Aorta (tissue), 5 donors: ENCODE measurements around the gene ARHGAP27. TPM values are rescaled to one million over a fixed set of nuclear protein-coding genes. Genes with fewer than 3 reads are reported as not detected.
"Not testable (repeated sequence)": the region's sequence is repeated elsewhere in the genome, so short reads cannot be mapped to it uniquely, and the experiment has no call there.

ENCODE experiments used
- ATAC-seq: fragments of 200-7000 bp; cut with Tn5 transposase; one replicate; pipeline ENCODE4 v1.9.1; 2022; ENCODE audit warnings: moderate library complexity; ENCODE audit not compliant: low FRiP score
- DNase-seq, 2 donors: peaks; one replicate each; pipeline ENCODE4 v3.0.0-alpha.2; 2020
- H3K27ac ChIP-seq, 2 donors: one replicate each; pipeline ENCODE4 v1.5.1; 2013; ENCODE audit warnings: low read length in 2 of 2, mild to moderate bottlenecking in 2 of 2, moderate library complexity in 2 of 2, control low read depth in 1 of 2, inconsistent platforms in 1 of 2, low read depth in 1 of 2
- H3K27me3 ChIP-seq, 2 donors: one replicate each; pipeline ENCODE4 v1.6.1; 2013; ENCODE audit warnings: control low read depth in 1 of 2, low read length in 1 of 2, mild to moderate bottlenecking in 1 of 2, moderate library complexity in 1 of 2; ENCODE audit not compliant: insufficient read depth in 2 of 2, control insufficient read depth in 1 of 2
- H3K36me3 ChIP-seq, 2 donors: one replicate each; pipeline ENCODE4 v1.6.1; 2013; ENCODE audit warnings: control low read depth in 1 of 2, low read length in 1 of 2, mild to moderate bottlenecking in 1 of 2; ENCODE audit not compliant: insufficient read depth in 2 of 2, control insufficient read depth in 1 of 2
- H3K4me1 ChIP-seq, 2 donors: one replicate each; pipeline ENCODE4 v1.6.1; 2013; ENCODE audit warnings: low read length in 2 of 2, control low read depth in 1 of 2, mild to moderate bottlenecking in 1 of 2, moderate library complexity in 1 of 2; ENCODE audit not compliant: insufficient read depth in 2 of 2, control insufficient read depth in 1 of 2
- H3K4me3 ChIP-seq, 2 donors: one replicate each; pipeline ENCODE4 v1.5.1; 2013; ENCODE audit warnings: low read length in 2 of 2, control low read depth in 1 of 2, mild to moderate bottlenecking in 1 of 2
- H3K9me3 ChIP-seq: one replicate; pipeline ENCODE4 v1.6.1; 2013; ENCODE audit warnings: mild to moderate bottlenecking, low read length; ENCODE audit not compliant: control insufficient read depth
- WGBS, 2 donors: extraction: QIAGEN DNeasy Blood & Tissue Kit; methylation state at CpG; one replicate each; pipeline ENCODE4 v1.1.7; 2013; 5-methylcytosine and 5-hydroxymethylcytosine counted together
- intact Hi-C, 2 donors: fragments of 100-400 bp; cut with DNase I; formaldehyde crosslinking; loops; one replicate each; pipeline versions ENCODE4 v1.14.2 to v1.15.0; 2022
- polyA plus RNA-seq, 2 donors: library from polyadenylated mRNA; stranded (reverse); fragments of 200-250 nt; gene quantifications; one replicate each; pipeline ENCODE4 v1.2.3, GENCODE V29; 2013
- total RNA-seq, 2 donors: library from RNA; stranded (reverse); fragmentation: NEBNext Ultra II Directional; extraction: Animal tissue kit (Norgen Biotek cat#: 25700); gene quantifications; one replicate each; pipeline ENCODE4 v1.2.1, GENCODE V29; 2021
- donor health status: healthy with polysubstance abuse.
- donor health status: Bipolar disorder and iron deficiency.
- donor health status: DM: no; HTN: no; CAD: no.
- donor health status: DM: no; HTN: no; CAD: no.
- donor health status: DM: yes; HTN: yes; CAD: no.

ARHGAP27 gene
- total and polyA plus RNA-seq, 4 donors = 5.4 to 41.0 (median 13.6) TPM

- H3K27me3 ChIP-seq, DNase-seq, ATAC-seq, H3K4me1 ChIP-seq, intact Hi-C loops, H3K36me3 ChIP-seq, H3K9me3 ChIP-seq, H3K4me3 ChIP-seq, H3K27ac ChIP-seq: not testable (repeated sequence)
- 89 to 100% methylated on average over 1 of the region's 1 CpG for WGBS, 2 donors
Measured at GRCh38 chr17:45448483-45448882, 15.8 kb upstream of the ARHGAP27 start.

- not testable (repeated sequence) for H3K27ac ChIP-seq
Measured at GRCh38 chr17:45448066-45448465, 15.4 kb upstream of the ARHGAP27 start.

GRCh38 chr17:45447650-45448049 is 15.0 kb upstream of the ARHGAP27 start:
- H3K4me3 ChIP-seq, H3K9me3 ChIP-seq, H3K36me3 ChIP-seq, intact Hi-C loops, H3K27me3 ChIP-seq, H3K4me1 ChIP-seq, H3K27ac ChIP-seq, DNase-seq, ATAC-seq: not testable (repeated sequence)
- 84 to 89% methylated on average over 14 of the region's 14 CpGs for WGBS, 2 donors

More at GRCh38 chr17:45448066-45448465, 15.4 kb upstream of the ARHGAP27 start:
- 90 to 94% methylated on average over 7 of the region's 7 CpGs for WGBS, 2 donors
- H3K27me3 ChIP-seq, H3K4me1 ChIP-seq, H3K9me3 ChIP-seq, H3K4me3 ChIP-seq, ATAC-seq, intact Hi-C loops, H3K36me3 ChIP-seq: not testable (repeated sequence)
- DNase-seq = peak in 1 of 2 donors; percentile 15

- H3K9me3 ChIP-seq, H3K27me3 ChIP-seq, intact Hi-C loops, H3K36me3 ChIP-seq, H3K4me1 ChIP-seq, H3K27ac ChIP-seq, H3K4me3 ChIP-seq: not testable (repeated sequence)
- peak in 1 of 2 donors; percentile 72 for DNase-seq
- WGBS, 2 donors = 82 to 84% methylated on average over 8 of the region's 8 CpGs
- peak; percentile 58 for ATAC-seq
Measured at GRCh38 chr17:45446872-45447625, 14.4 kb upstream of the ARHGAP27 start.

GRCh38 chr17:45445901-45446743 is 13.5 kb upstream of the ARHGAP27 start:
- H3K27ac ChIP-seq, H3K4me3 ChIP-seq, H3K27me3 ChIP-seq, intact Hi-C loops, ATAC-seq, H3K4me1 ChIP-seq, H3K9me3 ChIP-seq, H3K36me3 ChIP-seq: not testable (repeated sequence)
- 79 to 82% methylated on average over 16 of the region's 16 CpGs for WGBS, 2 donors
- peak in 1 of 2 donors; percentile 11 for DNase-seq

GRCh38 chr17:45444856-45445820 is 12.5 kb upstream of the ARHGAP27 start:
- ATAC-seq, H3K4me1 ChIP-seq, intact Hi-C loops, H3K36me3 ChIP-seq, H3K4me3 ChIP-seq, H3K27ac ChIP-seq, H3K27me3 ChIP-seq, H3K9me3 ChIP-seq: not testable (repeated sequence)
- 92 to 93% methylated on average over 17 to 21 of the region's 21 CpGs for WGBS, 2 donors
- peak in 1 of 2 donors; percentile 49 for DNase-seq

GRCh38 chr17:45444301-45444700 is 11.6 kb upstream of the ARHGAP27 start:
- H3K27ac ChIP-seq, H3K36me3 ChIP-seq, ATAC-seq, DNase-seq, H3K27me3 ChIP-seq, intact Hi-C loops, H3K4me1 ChIP-seq, H3K9me3 ChIP-seq, H3K4me3 ChIP-seq: not testable (repeated sequence)
- 90 to 92% methylated on average over 8 to 10 of the region's 10 CpGs for WGBS, 2 donors
